ENCODE data around the gene STK32A. TPM values are rescaled to one million over a fixed set of nuclear protein-coding genes. Genes with fewer than 3 reads are reported as not detected.

STK32A gene
- total RNA-seq, 2 experiments from 2014 or later: not detected

DNA sequence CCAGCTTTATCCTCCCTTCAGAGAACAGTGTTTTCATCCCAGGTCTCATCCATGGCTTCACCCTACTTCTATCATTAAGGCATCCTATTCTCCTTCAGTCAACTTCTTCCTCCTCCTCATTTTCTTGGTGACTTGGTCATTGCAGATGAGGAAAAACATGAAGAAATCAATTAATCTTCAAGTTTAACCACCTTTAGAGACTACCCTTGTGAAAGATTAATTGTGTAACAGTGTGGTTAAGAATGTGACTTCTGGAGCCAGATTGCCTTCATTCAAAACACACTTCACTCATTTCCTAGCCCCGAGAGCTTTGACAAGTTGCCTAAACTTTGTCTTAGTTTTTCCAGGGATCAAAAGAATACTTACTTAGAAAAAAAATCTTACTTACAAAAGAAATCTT lies 110.0 kb downstream of the STK32A start:
- no peaks in the 10 kb centered on the region for H3K36me3 ChIP-seq (ENCODE audit: insufficient read depth, low read length)
- Mint-ChIP-seq H3K27ac (no peak overlapping the region), H3K36me3 (ENCODE audit: low read depth) (no peaks in the 10 kb centered on the region), H3K4me3 (no peak overlapping the region), H3K4me1 (ENCODE audit: low read depth) (no peaks in the 10 kb centered on the region), H3K27me3 (peaks cover 9% of the 10 kb centered on the region), H3K9me3 (peaks cover 3% of the 10 kb centered on the region)
- H3K27me3 ChIP-seq (ENCODE audit: control insufficient read depth in 1 of 2, insufficient read depth in 2 of 2, low read length in 2 of 2): no peaks in the 10 kb centered on the region
- no peaks in the 10 kb centered on the region for H3K4me1 ChIP-seq (ENCODE audit: insufficient read depth, low read length)
- POLR2A ChIA-PET: no interaction called here
- TF ChIP-seq, protein P1, sequence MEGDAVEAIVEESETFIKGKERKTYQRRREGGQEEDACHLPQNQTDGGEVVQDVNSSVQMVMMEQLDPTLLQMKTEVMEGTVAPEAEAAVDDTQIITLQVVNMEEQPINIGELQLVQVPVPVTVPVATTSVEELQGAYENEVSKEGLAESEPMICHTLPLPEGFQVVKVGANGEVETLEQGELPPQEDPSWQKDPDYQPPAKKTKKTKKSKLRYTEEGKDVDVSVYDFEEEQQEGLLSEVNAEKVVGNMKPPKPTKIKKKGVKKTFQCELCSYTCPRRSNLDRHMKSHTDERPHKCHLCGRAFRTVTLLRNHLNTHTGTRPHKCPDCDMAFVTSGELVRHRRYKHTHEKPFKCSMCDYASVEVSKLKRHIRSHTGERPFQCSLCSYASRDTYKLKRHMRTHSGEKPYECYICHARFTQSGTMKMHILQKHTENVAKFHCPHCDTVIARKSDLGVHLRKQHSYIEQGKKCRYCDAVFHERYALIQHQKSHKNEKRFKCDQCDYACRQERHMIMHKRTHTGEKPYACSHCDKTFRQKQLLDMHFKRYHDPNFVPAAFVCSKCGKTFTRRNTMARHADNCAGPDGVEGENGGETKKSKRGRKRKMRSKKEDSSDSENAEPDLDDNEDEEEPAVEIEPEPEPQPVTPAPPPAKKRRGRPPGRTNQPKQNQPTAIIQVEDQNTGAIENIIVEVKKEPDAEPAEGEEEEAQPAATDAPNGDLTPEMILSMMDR (IDR thresholded peaks at IDR 0.05): no peak
- no peaks in the 10 kb centered on the region for H3K9me3 ChIP-seq (ENCODE audit: control insufficient read depth in 1 of 2, insufficient read depth in 1 of 2, low read length in 2 of 2)
- H3K4me3 ChIP-seq (ENCODE audit: low read length): no peak overlapping the region
- no peak overlapping the region for H3K27ac ChIP-seq (ENCODE audit: low read depth in 1 of 2, low read length in 2 of 2)
- CTCF ChIA-PET: interaction anchor here (0.5 kb wide), 1 partner anchor 362 kb away, joined by 3 read pairs; no protein-coding TSS in a partner anchor
- intact Hi-C loops (cut with DNase I, micrococcal nuclease): no loop called here
- ATAC-seq (ENCODE audit: poor library complexity) (no peak), DNase-seq (no peak)

DNA sequence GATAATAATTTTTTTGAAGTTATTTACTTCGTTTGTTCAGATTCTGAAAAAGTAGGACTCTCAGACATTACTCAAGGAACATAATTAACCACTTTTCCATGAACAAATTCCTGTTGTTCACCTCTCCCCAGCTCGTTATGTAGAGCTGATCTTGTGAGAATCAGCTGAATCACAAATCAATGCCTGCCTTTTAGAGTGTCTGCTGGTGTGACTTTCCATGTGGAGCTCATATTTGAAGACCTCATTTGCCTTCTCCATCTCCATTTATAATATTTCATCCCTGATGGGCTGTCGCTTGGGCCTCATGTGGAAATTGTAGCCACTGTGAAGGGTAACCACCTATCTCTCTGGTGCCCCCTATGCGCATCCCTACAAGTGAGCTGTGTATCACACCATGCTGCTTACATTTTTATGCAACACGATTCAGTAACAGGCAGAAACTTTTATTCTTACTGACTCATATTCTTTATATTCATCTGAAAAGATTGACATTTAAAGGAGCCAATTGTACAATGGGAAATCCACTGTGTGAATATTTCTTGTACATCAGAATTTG lies 111.3 kb downstream of the STK32A start:
- TF ChIP-seq, protein P1 (IDR thresholded peaks at IDR 0.05): no peak
- Mint-ChIP-seq H3K9me3 (peaks cover 3% of the 10 kb centered on the region), H3K27me3 (peaks cover 9% of the 10 kb centered on the region), H3K36me3 (ENCODE audit: low read depth) (no peaks in the 10 kb centered on the region), H3K4me3 (no peak overlapping the region), H3K4me1 (ENCODE audit: low read depth) (no peaks in the 10 kb centered on the region), H3K27ac (no peak overlapping the region)
- ChIA-PET POLR2A (no interaction called here), CTCF (no interaction called here)
- Histone ChIP-seq H3K4me3 (ENCODE audit: low read length) (no peak overlapping the region), H3K36me3 (ENCODE audit: insufficient read depth, low read length) (no peaks in the 10 kb centered on the region), H3K27me3 (ENCODE audit: control insufficient read depth in 1 of 2, insufficient read depth in 2 of 2, low read length in 2 of 2) (no peaks in the 10 kb centered on the region), H3K9me3 (ENCODE audit: control insufficient read depth in 1 of 2, insufficient read depth in 1 of 2, low read length in 2 of 2) (no peaks in the 10 kb centered on the region), H3K4me1 (ENCODE audit: insufficient read depth, low read length) (no peaks in the 10 kb centered on the region), H3K27ac (ENCODE audit: low read depth in 1 of 2, low read length in 2 of 2) (no peak overlapping the region)
- DNase-seq (no peak), ATAC-seq (ENCODE audit: poor library complexity) (no peak)
- intact Hi-C loops (cut with DNase I, micrococcal nuclease): no loop called here

DNA sequence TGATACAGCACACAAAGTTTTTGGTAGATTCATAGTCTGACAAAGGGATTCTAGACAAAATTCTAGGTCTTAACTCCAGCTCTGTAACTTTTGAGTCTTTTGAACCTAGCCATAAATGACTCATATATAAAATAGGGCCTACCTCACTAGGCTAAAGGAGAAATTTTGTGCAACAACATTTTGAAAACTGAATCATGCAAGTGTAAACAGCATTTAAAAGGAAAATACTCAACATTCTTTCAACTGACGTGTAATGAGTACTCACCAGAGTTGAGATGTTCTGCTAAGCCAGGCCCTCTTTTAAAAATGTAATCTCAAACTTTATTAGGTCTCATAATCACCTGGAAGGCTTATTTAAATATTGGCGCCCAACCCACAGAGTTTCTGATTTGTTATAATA lies 113.2 kb downstream of the STK32A start:
- Mint-ChIP-seq H3K27me3 (peaks cover 5% of the 10 kb centered on the region), H3K27ac (no peak overlapping the region), H3K9me3 (peaks cover 3% of the 10 kb centered on the region), H3K4me3 (no peak overlapping the region), H3K36me3 (ENCODE audit: low read depth) (no peaks in the 10 kb centered on the region), H3K4me1 (ENCODE audit: low read depth) (no peaks in the 10 kb centered on the region)
- no peak for DNase-seq
- ChIA-PET POLR2A (no interaction called here), CTCF (no interaction called here)
- Histone ChIP-seq H3K27ac (ENCODE audit: low read depth in 1 of 2, low read length in 2 of 2) (no peak overlapping the region), H3K4me1 (ENCODE audit: insufficient read depth, low read length) (no peaks in the 10 kb centered on the region), H3K36me3 (ENCODE audit: insufficient read depth, low read length) (no peaks in the 10 kb centered on the region), H3K4me3 (ENCODE audit: low read length) (no peak overlapping the region), H3K27me3 (ENCODE audit: control insufficient read depth in 1 of 2, insufficient read depth in 2 of 2, low read length in 2 of 2) (peaks cover 0 to 4% of the 10 kb centered on the region in 2 experiments), H3K9me3 (ENCODE audit: control insufficient read depth in 1 of 2, insufficient read depth in 1 of 2, low read length in 2 of 2) (no peaks in the 10 kb centered on the region)
- TF ChIP-seq, protein P1 (IDR thresholded peaks at IDR 0.05): no peak
- intact Hi-C loops (cut with DNase I, micrococcal nuclease): no loop called here
- ATAC-seq (ENCODE audit: poor library complexity): no peak

Data from CD4-positive, alpha-beta T cell (primary cell).